SK-N-MC (cell line): Measurements from ENCODE around the gene DSC3.

ENCODE experiments used
- EZH2 ChIP-seq: fragments of 200-600 bp; sonication (generic); IDR thresholded peaks from one replicate; pipeline ENCODE4 v1.6.1; 2017; ENCODE audit warnings: antibody characterized with exemption
- FOXP2 ChIP-seq: optimal IDR thresholded peaks from 2 replicates; pipeline ENCODE3; 2011; ENCODE audit warnings: mild to moderate bottlenecking, moderate library complexity; ENCODE audit not compliant: insufficient read depth; ENCODE audit errors: extremely low read length, control extremely low read depth
- POLR2AphosphoS5 ChIP-seq: IDR thresholded peaks from 2 replicates; pipeline ENCODE4 v1.6.1; 2012; ENCODE audit warnings: mild to moderate bottlenecking, low read depth, low read length, borderline replicate concordance

- no peak for TF ChIP-seq EZH2
- no peak for TF ChIP-seq POLR2AphosphoS5
- no peak for TF ChIP-seq FOXP2
These were observed 60.1 kb downstream of the DSC3 start for GRCh38 chr18:30982285-30982992.
